Hepatocyte (in vitro differentiated cells): ENCODE results near the gene NUP210L.
A peak's percentile ranks its signal among the peaks of the same experiment; 100 is the strongest.

Source experiments
- CTCF ChIP-seq: fragments of 200-600 bp; sonication (generic); IDR thresholded peaks from 2 replicates; pipeline ENCODE4 v1.5.1; 2016; ENCODE audit warnings: antibody characterized with exemption, mild to moderate bottlenecking; ENCODE audit not compliant: poor library complexity
- EZH2 ChIP-seq: fragments of 200-600 bp; sonication (generic); IDR thresholded peaks from 2 replicates; pipeline ENCODE4 v1.6.1; 2016; ENCODE audit warnings: antibody characterized with exemption, mild to moderate bottlenecking, borderline replicate concordance
- EZH2phosphoT487 ChIP-seq: fragments of 200-600 bp; sonication (generic); IDR thresholded peaks from one replicate; pipeline ENCODE4 v1.6.1; 2018; ENCODE audit warnings: antibody characterized with exemption, mild to moderate bottlenecking, low read depth, moderate library complexity; ENCODE audit not compliant: unreplicated experiment, severe bottlenecking

GRCh38 chr1:154154534-154155191 lies at the start of gene NUP210L:
- TF ChIP-seq CTCF (peak; percentile 2), EZH2 (no peak), EZH2phosphoT487 (no peak)
